GM18867 (cell line): Measurements from ENCODE around the gene EGF.
"Not testable (repeated sequence)": the region's sequence is repeated elsewhere in the genome, so short reads cannot be mapped to it uniquely, and the experiment has no call there.

ENCODE experiments used
- ATAC-seq: cut with Tn5 transposase; IDR thresholded peaks from one replicate; pipeline ENCODE4 v1.9.1; 2021; ENCODE audit warnings: mild to moderate bottlenecking, moderate library complexity; ENCODE audit not compliant: unreplicated experiment

The EGF gene

GRCh38 chr4:109913596-109914241, 1.0 kb downstream of the EGF start:
- no peak for ATAC-seq

- no peak for ATAC-seq
Observed at GRCh38 chr4:109914322-109914721, 1.6 kb downstream of the EGF start.

- ATAC-seq, result no peak
Observed at GRCh38 chr4:109915385-109916026, 2.8 kb downstream of the EGF start.

GRCh38 chr4:109916027-109916409, 3.3 kb downstream of the EGF start:
- ATAC-seq, result no peak

GRCh38 chr4:109921384-109921808, 8.7 kb downstream of the EGF start:
- no peak for ATAC-seq

- ATAC-seq, result no peak
Observed at GRCh38 chr4:109925396-109925795, 12.7 kb downstream of the EGF start.

- ATAC-seq, result no peak
Observed at GRCh38 chr4:109928327-109929045, 15.8 kb downstream of the EGF start.

GRCh38 chr4:109930464-109930863, 17.8 kb downstream of the EGF start:
- no peak for ATAC-seq

- no peak for ATAC-seq
Observed at GRCh38 chr4:109930872-109931271, 18.2 kb downstream of the EGF start.

- no peak for ATAC-seq
Observed at GRCh38 chr4:109931318-109931717, 18.6 kb downstream of the EGF start.

- ATAC-seq, result not testable (repeated sequence)
Observed at GRCh38 chr4:109937352-109937751, 24.7 kb downstream of the EGF start.

- no peak for ATAC-seq
Observed at GRCh38 chr4:109939190-109939589, 26.5 kb downstream of the EGF start.

- no peak for ATAC-seq
Observed at GRCh38 chr4:109942292-109942926, 29.7 kb downstream of the EGF start.

- no peak for ATAC-seq
Observed at GRCh38 chr4:109943745-109944144, 31.1 kb downstream of the EGF start.

- no peak for ATAC-seq
Observed at GRCh38 chr4:109944591-109944990, 31.9 kb downstream of the EGF start.

GRCh38 chr4:109945056-109945455, 32.4 kb downstream of the EGF start:
- no peak for ATAC-seq

GRCh38 chr4:109946120-109946519, 33.4 kb downstream of the EGF start:
- ATAC-seq, result no peak

GRCh38 chr4:109947457-109947856, 34.8 kb downstream of the EGF start:
- ATAC-seq, result no peak

GRCh38 chr4:109947918-109948317, 35.2 kb downstream of the EGF start:
- ATAC-seq, result no peak

GRCh38 chr4:109949099-109949718, 36.5 kb downstream of the EGF start:
- not testable (repeated sequence) for ATAC-seq

GRCh38 chr4:109952612-109953011, 39.9 kb downstream of the EGF start:
- ATAC-seq, result no peak
